B cell (primary cell): ENCODE data around the gene MAP2K3. TPM values are rescaled to one million over a fixed set of nuclear protein-coding genes. Genes with fewer than 3 reads are reported as not detected.

ENCODE experiments used
- ATAC-seq: fragments of 200-7000 bp; cut with Tn5 transposase; one replicate; pipeline ENCODE4 v1.10.0; 2021; ENCODE audit warnings: low read depth, mild to moderate bottlenecking, moderate number of reproducible peaks, moderate library complexity
- CTCF ChIA-PET: fragments of 350-600 bp; sonication (Branson Sonifier 250); formaldehyde crosslinking; loops from one replicate; lab custom pipeline; 2021; ENCODE audit warnings: antibody characterized with exemption, inconsistent platforms; lab: Charles Lee
- POLR2A ChIA-PET: fragments of 350-600 bp; sonication (Branson Sonifier 250); formaldehyde crosslinking; loops from one replicate; lab custom pipeline; 2021; ENCODE audit warnings: antibody characterized with exemption; lab: Charles Lee
- DNase-seq: peaks from one replicate; pipeline ENCODE4 v3.0.0; 2013
- H2AFZ ChIP-seq: 2 replicates; pipeline ENCODE4 v1.6.1; 2012; ENCODE audit warnings: mild to moderate bottlenecking, low read depth, low read length; ENCODE audit not compliant: insufficient read depth, poor library complexity, severe bottlenecking
- H3K27ac ChIP-seq, 2 donors: 1 replicate in 1 of 2; 2 replicates in 1 of 2; pipeline ENCODE4 v1.5.1; 2012 to 2013; ENCODE audit warnings: low read length in 2 of 2, mild to moderate bottlenecking in 2 of 2, moderate library complexity in 1 of 2
- H3K27me3 ChIP-seq, 4 experiments: fragments of 200-600 bp in 1 of 4; sonication (generic) in 1 of 4; replicated peaks in 1 of 4; 1 replicate in 2 of 4; 2 replicates in 2 of 4; pipeline versions ENCODE4 v1.6.1 to v1.7.0; 2013 to 2016; ENCODE audit warnings: low read length in 3 of 4, mild to moderate bottlenecking in 2 of 4, mixed read lengths in 1 of 4, moderate library complexity in 1 of 4; ENCODE audit not compliant: insufficient read depth in 4 of 4, control insufficient read depth in 3 of 4; ENCODE audit errors: control extremely low read depth in 1 of 4
- H3K36me3 ChIP-seq, 2 experiments: replicated peaks in 1 of 2; 1 replicate in 1 of 2; 2 replicates in 1 of 2; pipeline versions ENCODE4 v1.6.1 to v1.7.1; 2013; ENCODE audit warnings: low read length in 1 of 2; ENCODE audit not compliant: insufficient read depth in 2 of 2, control insufficient read depth in 1 of 2; ENCODE audit errors: control extremely low read depth in 1 of 2, extremely low read depth in 1 of 2
- H3K4me1 ChIP-seq, 2 donors: fragments of 200-600 bp in 1 of 2; sonication (generic) in 1 of 2; 1 replicate in 1 of 2; 2 replicates in 1 of 2; pipeline versions ENCODE4 v1.5.1 to v1.6.1; 2013 to 2017; ENCODE audit warnings: low read length in 2 of 2; ENCODE audit not compliant: control insufficient read depth in 2 of 2, insufficient read depth in 2 of 2
- H3K4me2 ChIP-seq: replicated peaks from 2 replicates; pipeline ENCODE3; 2012; ENCODE audit warnings: mild to moderate bottlenecking, low read depth, low read length; ENCODE audit not compliant: poor library complexity, severe bottlenecking
- H3K4me3 ChIP-seq, 5 experiments: fragments of 200-600 bp in 1 of 5; sonication (generic) in 1 of 5; 1 replicate in 3 of 5; 2 replicates in 2 of 5; pipeline versions ENCODE4 v1.5.1 to v1.7.0; 2011 to 2016; ENCODE audit warnings: low read length in 4 of 5, mild to moderate bottlenecking in 4 of 5, low read depth in 2 of 5, control low read depth in 1 of 5, moderate library complexity in 1 of 5; ENCODE audit not compliant: insufficient read depth in 1 of 5; ENCODE audit errors: control extremely low read depth in 1 of 5, extremely low read depth in 1 of 5
- H3K79me2 ChIP-seq: fragments of 200-600 bp; sonication (generic); one replicate; pipeline ENCODE4 v1.6.0; 2016; ENCODE audit warnings: low read length; ENCODE audit not compliant: control insufficient read depth, insufficient read depth
- H3K9ac ChIP-seq: fragments of 200-600 bp; sonication (generic); 2 replicates; pipeline ENCODE4 v1.6.1; 2017; ENCODE audit warnings: mild to moderate bottlenecking, low read length, moderate library complexity
- H3K9me3 ChIP-seq, 3 donors: one replicate each; pipeline versions ENCODE4 v1.6.1 to v1.7.1; 2013; ENCODE audit warnings: low read length in 2 of 3; ENCODE audit not compliant: control insufficient read depth in 2 of 3, insufficient read depth in 1 of 3; ENCODE audit errors: control extremely low read depth in 1 of 3
- H4K20me1 ChIP-seq: 2 replicates; pipeline ENCODE4 v1.6.0; 2012; ENCODE audit warnings: mild to moderate bottlenecking, low read length; ENCODE audit not compliant: insufficient read depth, control insufficient read depth, poor library complexity, severe bottlenecking
- H3K27ac Mint-ChIP-seq: one replicate; pipeline ENCODE4 v1.8.0; 2021; ENCODE audit warnings: mixed read lengths
- H3K27me3 Mint-ChIP-seq: one replicate; pipeline ENCODE4 v1.8.0; 2021; ENCODE audit warnings: mixed read lengths
- H3K4me1 Mint-ChIP-seq: one replicate; pipeline ENCODE4 v1.8.0; 2021; ENCODE audit warnings: mixed read lengths
- H3K4me3 Mint-ChIP-seq: one replicate; pipeline ENCODE4 v1.8.0; 2021; ENCODE audit warnings: mixed read lengths
- H3K9me3 Mint-ChIP-seq: one replicate; pipeline ENCODE4 v1.8.0; 2022; ENCODE audit warnings: mixed read lengths; ENCODE audit not compliant: insufficient read depth
- EZH2 ChIP-seq: IDR thresholded peaks from 2 replicates; pipeline ENCODE4 v1.6.1; 2012; ENCODE audit warnings: borderline replicate concordance, low read depth, mild to moderate bottlenecking, moderate library complexity, low read length; ENCODE audit not compliant: insufficient read depth, poor library complexity, severe bottlenecking
- WGBS: methylation state at CpG from one replicate; pipeline ENCODE4 v1.1.5; 2013; ENCODE audit warnings: missing lambda C conversion rate; ENCODE audit not compliant: insufficient coverage; 5-methylcytosine and 5-hydroxymethylcytosine counted together
- intact Hi-C: fragments of 100-400 bp; cut with micrococcal nuclease; formaldehyde crosslinking; loops from one replicate; pipeline ENCODE4 v1.10.0; 2022
- polyA plus RNA-seq: library from polyadenylated mRNA; depleted of rRNA; stranded (reverse); fragments of >200 nt; gene quantifications from 2 replicates; pipeline ENCODE4 v1.2.3, GENCODE V29; 2012
- total RNA-seq, 2 donors: library from RNA; stranded (reverse); fragments of 120-200 nt in 1 of 2; gene quantifications; 1 replicate in 1 of 2; 2 replicates in 1 of 2; pipeline versions ENCODE4 v1.2.3 to v1.2.4, GENCODE V29; 2013 to 2022
- TF ChIP-seq, protein P1 (sequence below): fragments of 200-600 bp; IDR thresholded peaks from one replicate; pipeline ENCODE4 v1.8.0; 2022; ENCODE audit warnings: antibody characterized with exemption, mild to moderate bottlenecking

MAP2K3 gene
- total and polyA plus RNA-seq, 2 donors (not counting 1 experiment from before 2014, with no cell fraction given), result 61.0 to 118 TPM

- intact Hi-C loops, result no loop called here
- CTCF ChIA-PET, result no interaction called here
Observed at GRCh38 chr17:21295036-21295952, 10.8 kb downstream of the MAP2K3 start.

More at GRCh38 chr17:21295036-21295952, 10.8 kb downstream of the MAP2K3 start:
- Mint-ChIP-seq H3K27me3 (no peaks in the 10 kb centered on the region), H3K9me3 (no peaks in the 10 kb centered on the region), H3K4me3 (no peak overlapping the region), H3K27ac (peak overlapping the region; percentile 69), H3K4me1 (peaks cover 34% of the 10 kb centered on the region)
- ATAC-seq (no peak), DNase-seq (no peak)
- no peak overlapping the region for H3K27ac ChIP-seq
- H3K4me3 ChIP-seq, result no peak overlapping the region
- H4K20me1 ChIP-seq, result peaks cover 94% of the 10 kb centered on the region
- POLR2A ChIA-PET, result no interaction called here
- whole genome bisulfite sequencing, result 75% methylated on average over 19 of the region's 19 CpGs
- TF ChIP-seq, protein P1, sequence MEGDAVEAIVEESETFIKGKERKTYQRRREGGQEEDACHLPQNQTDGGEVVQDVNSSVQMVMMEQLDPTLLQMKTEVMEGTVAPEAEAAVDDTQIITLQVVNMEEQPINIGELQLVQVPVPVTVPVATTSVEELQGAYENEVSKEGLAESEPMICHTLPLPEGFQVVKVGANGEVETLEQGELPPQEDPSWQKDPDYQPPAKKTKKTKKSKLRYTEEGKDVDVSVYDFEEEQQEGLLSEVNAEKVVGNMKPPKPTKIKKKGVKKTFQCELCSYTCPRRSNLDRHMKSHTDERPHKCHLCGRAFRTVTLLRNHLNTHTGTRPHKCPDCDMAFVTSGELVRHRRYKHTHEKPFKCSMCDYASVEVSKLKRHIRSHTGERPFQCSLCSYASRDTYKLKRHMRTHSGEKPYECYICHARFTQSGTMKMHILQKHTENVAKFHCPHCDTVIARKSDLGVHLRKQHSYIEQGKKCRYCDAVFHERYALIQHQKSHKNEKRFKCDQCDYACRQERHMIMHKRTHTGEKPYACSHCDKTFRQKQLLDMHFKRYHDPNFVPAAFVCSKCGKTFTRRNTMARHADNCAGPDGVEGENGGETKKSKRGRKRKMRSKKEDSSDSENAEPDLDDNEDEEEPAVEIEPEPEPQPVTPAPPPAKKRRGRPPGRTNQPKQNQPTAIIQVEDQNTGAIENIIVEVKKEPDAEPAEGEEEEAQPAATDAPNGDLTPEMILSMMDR, result no peak
- TF ChIP-seq EZH2, result no peak
- H3K79me2 ChIP-seq, result peaks cover 81% of the 10 kb centered on the region
- peak overlapping the region; percentile 5 for H3K4me2 ChIP-seq
- H3K4me1 ChIP-seq, result peaks cover 0 to 8% of the 10 kb centered on the region in 2 donors
- H3K36me3 ChIP-seq, result peaks cover 0 to 43% of the 10 kb centered on the region in 2 experiments
- H3K27me3 ChIP-seq, result no peaks in the 10 kb centered on the region
- no peak overlapping the region for H2AFZ ChIP-seq
- H3K9ac ChIP-seq, result no peak overlapping the region
- peaks cover 0 to 49% (median 0%) of the 10 kb centered on the region in 3 donors for H3K9me3 ChIP-seq
